Activated CD4-positive, alpha-beta T cell treated with anti-CD3 and anti-CD28 coated beads for 4 hours (primary cell): ENCODE measurements around the gene GIMAP2.

Experiments
- DNase-seq, 2 donors: peaks; one replicate each; pipeline ENCODE4 v3.0.0-alpha.2; 2020

GIMAP2 gene

DNA sequence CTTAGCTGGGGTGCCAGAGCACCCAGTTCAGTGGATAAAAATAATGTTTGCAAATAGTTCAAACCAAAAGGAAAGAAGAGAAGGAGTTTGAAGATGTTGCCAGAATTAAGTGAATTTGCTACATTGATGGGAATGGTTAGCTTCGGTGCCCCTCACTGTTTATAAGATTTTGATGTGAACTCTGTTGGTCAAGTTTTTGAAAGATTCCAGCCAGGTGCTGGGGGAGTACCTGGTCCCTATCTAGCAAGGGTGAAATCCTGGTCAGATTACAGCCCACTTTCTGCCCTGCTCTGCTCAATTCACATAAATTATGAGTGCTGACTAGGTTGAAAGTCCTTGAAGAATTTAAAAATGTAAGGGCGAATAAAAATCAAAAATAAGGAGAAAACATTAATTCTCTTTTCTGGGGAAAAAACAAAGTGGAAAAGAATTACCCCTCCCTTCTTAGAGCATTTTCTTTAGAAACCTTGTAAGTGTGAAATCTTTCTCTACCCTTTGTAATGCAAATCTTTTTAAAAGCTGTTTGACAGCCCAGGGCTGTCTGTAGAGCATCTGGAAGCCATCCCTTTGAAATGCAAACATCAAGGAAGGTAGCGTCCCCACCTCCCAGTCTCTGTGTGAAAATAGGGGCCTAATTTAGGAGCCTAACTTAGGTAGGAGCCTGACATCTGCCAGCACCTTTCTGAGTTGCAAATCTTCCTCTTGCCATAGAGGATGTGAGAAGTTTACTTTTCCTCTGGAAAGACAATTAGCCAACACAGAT, 50.3 kb downstream of the GIMAP2 start:
- no peak for DNase-seq

DNA sequence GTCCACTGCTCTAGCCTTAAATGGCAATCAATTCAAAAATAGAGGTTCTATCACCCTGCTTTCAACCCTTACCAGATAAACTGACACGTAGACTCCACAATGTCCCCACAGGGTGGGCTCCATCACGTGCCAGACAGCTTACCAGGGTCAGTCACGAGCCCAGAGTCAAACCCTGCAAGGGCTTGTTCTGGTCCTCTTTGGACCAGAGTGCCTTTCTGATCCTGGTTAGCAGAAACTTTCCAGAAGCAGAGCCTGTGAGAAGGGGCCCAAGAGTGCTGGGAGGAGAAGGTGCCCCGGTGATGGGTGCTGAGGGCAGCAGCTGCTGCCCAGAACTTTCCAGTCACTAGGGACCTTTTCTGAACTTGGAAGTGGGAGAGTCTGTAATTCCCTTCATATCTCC, 51.4 kb downstream of the GIMAP2 start:
- no peak for DNase-seq

- peak; percentile 57 for DNase-seq
Measured at GRCh38 chr7:150737265-150738055, 52.0 kb downstream of the GIMAP2 start, which contains the start of gene GIMAP5. GIMAP5 (plus strand) TSS chr7:150737418; CDS start chr7:150740885, 3,467 bp downstream.

GRCh38 chr7:150738092-150738491, 52.6 kb downstream of the GIMAP2 start:
- DNase-seq, result no peak

DNA sequence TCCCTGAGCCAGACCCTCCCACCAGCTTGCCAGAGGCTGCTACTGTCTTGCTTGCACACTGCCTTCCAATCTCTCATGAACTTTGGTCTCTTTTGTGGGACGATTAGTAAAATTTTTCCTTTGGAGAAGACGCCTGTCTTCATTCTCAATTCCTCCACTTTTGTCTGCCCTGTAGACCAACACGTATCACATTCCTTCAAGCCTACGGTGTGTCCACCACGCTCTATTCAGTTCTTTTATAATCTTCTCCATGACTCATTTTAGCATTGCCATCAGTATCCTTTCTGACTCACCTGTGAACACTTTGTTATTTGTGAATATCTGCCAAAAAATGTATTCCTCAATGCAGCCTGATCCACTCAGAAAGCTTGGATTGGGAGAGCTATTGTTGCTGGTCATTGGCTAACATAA, 53.1 kb downstream of the GIMAP2 start:
- no peak for DNase-seq

DNA sequence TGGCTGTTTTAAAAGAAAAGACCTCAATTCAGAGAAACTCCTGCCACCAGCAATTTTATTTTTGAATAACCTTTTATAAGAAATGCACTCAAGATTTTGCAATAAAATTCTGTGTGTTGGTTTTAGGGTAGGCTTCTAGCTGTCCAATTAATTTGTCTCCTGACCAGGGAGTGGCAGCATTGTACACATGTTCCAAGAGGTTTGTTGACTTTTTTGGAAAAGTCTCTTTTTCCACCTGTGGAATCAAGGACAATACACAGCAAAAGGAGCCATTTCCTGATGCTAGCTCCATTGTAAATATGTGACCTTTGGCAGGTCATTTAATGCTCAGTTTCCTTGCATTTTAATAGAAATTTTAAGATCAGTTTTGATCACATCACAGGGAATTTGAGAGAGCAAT, 53.5 kb downstream of the GIMAP2 start:
- no peak for DNase-seq

DNA sequence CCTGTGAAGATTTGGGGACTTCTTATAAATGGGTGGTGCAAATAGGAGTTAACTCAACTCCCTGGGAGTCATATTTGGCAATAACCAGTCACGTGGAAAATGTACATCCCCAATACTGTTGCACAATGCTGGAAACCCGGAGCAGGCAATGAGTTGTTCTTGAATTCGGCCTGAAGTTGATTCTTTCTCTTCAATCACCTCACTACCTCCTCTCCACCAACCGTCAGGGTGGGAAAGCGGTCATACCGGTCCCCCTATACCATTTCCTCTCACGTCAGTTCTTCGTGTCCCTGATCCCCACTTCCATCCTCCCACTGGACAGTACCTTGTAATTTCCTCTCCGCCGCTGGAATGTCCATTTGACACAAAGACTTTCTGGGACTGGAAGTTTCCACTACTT, 54.5 kb downstream of the GIMAP2 start:
- DNase-seq, result no peak

- peak in 1 of 2 donors; percentile 35 for DNase-seq
Measured at GRCh38 chr7:150742286-150742968, 56.9 kb downstream of the GIMAP2 start.
